H9 (cell line): ENCODE results near the gene USP22. TPM values are rescaled to one million over a fixed set of nuclear protein-coding genes. Genes with fewer than 3 reads are reported as not detected.
"Not testable (repeated sequence)": the region's sequence is repeated elsewhere in the genome, so short reads cannot be mapped to it uniquely, and the experiment has no call there.

ENCODE experiments used
- DNase-seq: peaks from one replicate; pipeline ENCODE4 v3.0.0-alpha.2; 2017
- H2AFZ ChIP-seq: one replicate; pipeline ENCODE4 v1.6.1; 2013; ENCODE audit warnings: mild to moderate bottlenecking, low read length, control low read depth, moderate library complexity
- H2AK5ac ChIP-seq: 2 replicates; pipeline ENCODE4 v1.6.1; 2013; ENCODE audit warnings: low read length, control low read depth, mixed read lengths; ENCODE audit not compliant: insufficient read length
- H2BK120ac ChIP-seq: one replicate; pipeline ENCODE4 v1.6.1; 2013; ENCODE audit warnings: low read depth, mild to moderate bottlenecking, low read length, control low read depth, inconsistent platforms; ENCODE audit not compliant: poor library complexity, severe bottlenecking
- H2BK12ac ChIP-seq: 2 replicates; pipeline ENCODE4 v1.6.1; 2013; ENCODE audit warnings: low read length, control low read depth, mixed read lengths, low read depth; ENCODE audit not compliant: insufficient read length
- H2BK15ac ChIP-seq: 2 replicates; pipeline ENCODE4 v1.6.1; 2013; ENCODE audit warnings: low read depth, low read length, control low read depth
- H2BK20ac ChIP-seq: one replicate; pipeline ENCODE4 v1.6.1; 2013; ENCODE audit warnings: low read depth, mild to moderate bottlenecking, low read length, control low read depth, inconsistent platforms; ENCODE audit not compliant: poor library complexity, severe bottlenecking
- H2BK5ac ChIP-seq: 2 replicates; pipeline ENCODE4 v1.6.1; 2013; ENCODE audit warnings: low read length, control low read depth, mixed read lengths; ENCODE audit not compliant: insufficient read length
- H3K14ac ChIP-seq: 2 replicates; pipeline ENCODE4 v1.6.1; 2013; ENCODE audit warnings: low read length, control low read depth; ENCODE audit not compliant: insufficient read depth
- H3K18ac ChIP-seq: 2 replicates; pipeline ENCODE4 v1.6.1; 2013; ENCODE audit warnings: low read depth, mild to moderate bottlenecking, mixed read lengths, low read length, control low read depth; ENCODE audit not compliant: insufficient read length
- H3K23ac ChIP-seq: 2 replicates; pipeline ENCODE4 v1.6.1; 2013; ENCODE audit warnings: low read length, control low read depth, mixed read lengths, low read depth; ENCODE audit not compliant: insufficient read length
- H3K23me2 ChIP-seq: 2 replicates; pipeline ENCODE4 v1.6.1; 2013; ENCODE audit warnings: low read depth, mild to moderate bottlenecking, mixed read lengths, low read length, control low read depth; ENCODE audit not compliant: insufficient read length, poor library complexity, severe bottlenecking
- H3K27ac ChIP-seq: 2 replicates; pipeline ENCODE4 v1.5.1; 2013; ENCODE audit warnings: low read length, control low read depth, mixed read lengths, low read depth; ENCODE audit not compliant: insufficient read length
- H3K27me3 ChIP-seq: 2 replicates; pipeline ENCODE4 v1.6.1; 2013; ENCODE audit warnings: low read length, control low read depth, inconsistent platforms; ENCODE audit not compliant: insufficient read depth
- H3K4ac ChIP-seq: 2 replicates; pipeline ENCODE4 v1.6.1; 2013; ENCODE audit warnings: low read depth, mild to moderate bottlenecking, control low read depth, inconsistent platforms, low read length, moderate library complexity
- H3K4me1 ChIP-seq: 2 replicates; pipeline ENCODE4 v1.6.1; 2013; ENCODE audit warnings: low read length, control low read depth, inconsistent platforms; ENCODE audit not compliant: insufficient read depth
- H3K4me2 ChIP-seq: 2 replicates; pipeline ENCODE4 v1.6.1; 2013; ENCODE audit warnings: low read length, control low read depth, mixed read lengths; ENCODE audit not compliant: insufficient read length, insufficient read depth
- H3K56ac ChIP-seq: 2 replicates; pipeline ENCODE4 v1.6.1; 2013; ENCODE audit warnings: low read depth, mild to moderate bottlenecking, mixed read lengths, low read length, control low read depth; ENCODE audit not compliant: insufficient read length
- H3K79me1 ChIP-seq: 2 replicates; pipeline ENCODE4 v1.6.1; 2013; ENCODE audit warnings: low read depth, mild to moderate bottlenecking, moderate library complexity, low read length, control low read depth, inconsistent platforms; ENCODE audit not compliant: insufficient read depth, poor library complexity, severe bottlenecking
- H3K79me2 ChIP-seq: 2 replicates; pipeline ENCODE4 v1.6.1; 2013; ENCODE audit warnings: low read length, control low read depth, inconsistent platforms; ENCODE audit not compliant: insufficient read depth
- H3K9ac ChIP-seq: 2 replicates; pipeline ENCODE4 v1.6.1; 2013; ENCODE audit warnings: low read length, control low read depth, mixed read lengths; ENCODE audit not compliant: insufficient read length; ENCODE audit errors: extremely low read depth
- H3K9me3 ChIP-seq: one replicate; pipeline ENCODE4 v1.6.1; 2013; ENCODE audit warnings: low read depth, low read length, inconsistent platforms; ENCODE audit not compliant: control insufficient read depth
- H3T11ph ChIP-seq: one replicate; pipeline ENCODE4 v1.6.1; 2013; ENCODE audit warnings: mild to moderate bottlenecking, low read length, control low read depth, inconsistent platforms
- H4K20me1 ChIP-seq: one replicate; pipeline ENCODE4 v1.6.1; 2013; ENCODE audit not compliant: control insufficient read depth, insufficient read length, insufficient read depth
- H4K5ac ChIP-seq: 2 replicates; pipeline ENCODE4 v1.6.1; 2013; ENCODE audit warnings: low read depth, mild to moderate bottlenecking, mixed read lengths, low read length, control low read depth; ENCODE audit not compliant: insufficient read length
- H4K8ac ChIP-seq: replicated peaks from 2 replicates; pipeline ENCODE4 v1.6.1; 2013; ENCODE audit warnings: low read length, control low read depth, mixed read lengths, low read depth; ENCODE audit not compliant: insufficient read length
- H4K91ac ChIP-seq: 2 replicates; pipeline ENCODE4 v1.6.1; 2013; ENCODE audit warnings: low read depth, mild to moderate bottlenecking, moderate library complexity, mixed read lengths, low read length, control low read depth; ENCODE audit not compliant: insufficient read length
- H3K27ac Mint-ChIP-seq, 3 experiments: 2 replicates in 2 of 3; 3 replicates in 1 of 3; pipeline ENCODE4 v1.8.0; 2020 to 2021; ENCODE audit warnings: mixed read lengths in 3 of 3, mild to moderate bottlenecking in 1 of 3, moderate library complexity in 1 of 3
- H3K27me3 Mint-ChIP-seq: 2 replicates; pipeline ENCODE4 v1.8.0; 2021; ENCODE audit warnings: low read depth, mild to moderate bottlenecking, moderate library complexity, mixed read lengths
- H3K36me3 Mint-ChIP-seq, 3 experiments: 2 replicates in 2 of 3; 3 replicates in 1 of 3; pipeline ENCODE4 v1.8.0; 2020 to 2021; ENCODE audit warnings: low read depth in 3 of 3, mixed read lengths in 3 of 3; ENCODE audit not compliant: insufficient read depth in 1 of 3
- H3K4me1 Mint-ChIP-seq, 2 experiments: 2 replicates each; pipeline ENCODE4 v1.8.0; 2020; ENCODE audit warnings: mixed read lengths in 2 of 2
- H3K4me3 Mint-ChIP-seq, 2 experiments: 2 replicates in 1 of 2; 3 replicates in 1 of 2; pipeline ENCODE4 v1.8.0; 2020 to 2021; ENCODE audit warnings: mild to moderate bottlenecking in 2 of 2, mixed read lengths in 2 of 2, moderate library complexity in 1 of 2
- H3K9me3 Mint-ChIP-seq, 2 experiments: 2 replicates in 1 of 2; 3 replicates in 1 of 2; pipeline ENCODE4 v1.8.0; 2020; ENCODE audit warnings: mild to moderate bottlenecking in 2 of 2, mixed read lengths in 2 of 2, moderate library complexity in 1 of 2
- CTCF ChIP-seq: fragments of 200-600 bp; sonication (generic); conservative IDR thresholded peaks from 3 replicates; pipeline ENCODE4 v1.8.0; 2021; ENCODE audit warnings: antibody characterized with exemption, mild to moderate bottlenecking
- WGBS: extraction: QIAGEN DNeasy Blood & Tissue Kit; methylation state at CpG from one replicate; pipeline ENCODE4 v1.1.7; 2013; ENCODE audit warnings: missing lambda C conversion rate, low lambda C conversion rate, mixed read lengths; ENCODE audit not compliant: insufficient read length; ENCODE audit errors: extremely low coverage; 5-methylcytosine and 5-hydroxymethylcytosine counted together
- total RNA-seq: library from RNA; stranded (reverse); gene quantifications from 2 replicates; pipeline ENCODE4 v1.2.1, GENCODE V29; 2021

Gene USP22
- total RNA-seq, 1 experiment from 2014 or later: 345 TPM

GRCh38 chr17:20979792-20980083 lies 63.1 kb downstream of the USP22 start:
- Histone ChIP-seq H3K56ac (no peak overlapping the region), H3K9ac (no peak overlapping the region), H3K23me2 (no peaks in the 10 kb centered on the region), H3K4me2 (no peak overlapping the region), H2BK5ac (no peak overlapping the region), H3K27me3 (no peaks in the 10 kb centered on the region), H2AFZ (no peak overlapping the region), H3K79me2 (no peaks in the 10 kb centered on the region), H3K23ac (no peak overlapping the region), H3K9me3 (no peaks in the 10 kb centered on the region), H2BK120ac (no peak overlapping the region), H3K18ac (no peak overlapping the region), H3K79me1 (no peaks in the 10 kb centered on the region), H2BK12ac (no peak overlapping the region), H2AK5ac (no peak overlapping the region), H2BK15ac (no peak overlapping the region), H4K91ac (no peak overlapping the region), H3K14ac (no peak overlapping the region), H4K5ac (no peak overlapping the region), H3K27ac (no peak overlapping the region), H4K20me1 (no peaks in the 10 kb centered on the region), H3K4ac (no peak overlapping the region), H4K8ac (no peak overlapping the region), H2BK20ac (no peak overlapping the region), H3T11ph (no peak overlapping the region), H3K4me1 (no peaks in the 10 kb centered on the region)
- H3K9me3 Mint-ChIP-seq: peaks cover 4 to 15% of the 10 kb centered on the region in 2 experiments
- peaks cover 2% of the 10 kb centered on the region; the same call in 1 of the 2 replicates for H3K27me3 Mint-ChIP-seq
- no peak for DNase-seq
- H3K4me1 Mint-ChIP-seq: no peaks in the 10 kb centered on the region
- TF ChIP-seq CTCF: no peak
- H3K4me3 Mint-ChIP-seq: no peak overlapping the region
- no peak overlapping the region for H3K27ac Mint-ChIP-seq
- WGBS: no CpG with 5 or more reads among the region's 3 CpGs
- peaks cover 32 to 42% (median 33%) of the 10 kb centered on the region in 3 experiments for H3K36me3 Mint-ChIP-seq

- not testable (repeated sequence) for H3K9me3 ChIP-seq, H3K27ac ChIP-seq, H3K4ac ChIP-seq, H3K4me1 ChIP-seq, H4K20me1 ChIP-seq, H2AK5ac ChIP-seq, H3K23ac ChIP-seq, H2BK15ac ChIP-seq, H2BK120ac ChIP-seq, H3K9ac ChIP-seq, H2BK12ac ChIP-seq, H3K79me2 ChIP-seq, H3K79me1 ChIP-seq, H3K23me2 ChIP-seq, H3K27me3 ChIP-seq, H4K5ac ChIP-seq, H3K4me3 Mint-ChIP-seq, H4K8ac ChIP-seq, H2BK20ac ChIP-seq, H3T11ph ChIP-seq, H3K18ac ChIP-seq, H2AFZ ChIP-seq, H4K91ac ChIP-seq, H3K4me1 Mint-ChIP-seq, H3K14ac ChIP-seq, H3K27ac Mint-ChIP-seq, H3K56ac ChIP-seq, H3K4me2 ChIP-seq, H2BK5ac ChIP-seq, H3K27me3 Mint-ChIP-seq, DNase-seq
- peaks cover 4 to 15% of the 10 kb centered on the region in 2 experiments for H3K9me3 Mint-ChIP-seq
- WGBS: no CpG with 5 or more reads among the region's 9 CpGs
- H3K36me3 Mint-ChIP-seq: peaks cover 32 to 42% (median 33%) of the 10 kb centered on the region in 3 experiments
Measured at GRCh38 chr17:20979007-20979791, 63.6 kb downstream of the USP22 start.
